HCT116 (cell line): ENCODE measurements around the gene SF3B4. TPM values are rescaled to one million over a fixed set of nuclear protein-coding genes. Genes with fewer than 3 reads are reported as not detected.

Experiments used
- ATAC-seq: fragments of 200-7000 bp; cut with Tn5 transposase; 2 replicates; pipeline ENCODE4 v1.9.1; 2020; ENCODE audit warnings: mild to moderate bottlenecking, moderate library complexity
- BruUV-seq: library from RNA; stranded (reverse); fragments of 400-500 nt; replicated peaks from 2 replicates; lab custom pipeline; 2021; lab: Mats Ljungman, UMichigan
- CTCF ChIA-PET: fragments of 300-600 bp; sonication (Branson Sonifier 250); formaldehyde crosslinking; loops from one replicate; lab custom pipeline; 2021; ENCODE audit warnings: antibody characterized with exemption; lab: Charles Lee
- POLR2A ChIA-PET: fragments of 300-600, 350-600 bp; sonication (Branson Sonifier 250); formaldehyde crosslinking; loops from one replicate; lab custom pipeline; 2021; ENCODE audit warnings: antibody characterized with exemption; lab: Charles Lee
- RAD21 ChIA-PET, 2 experiments: fragments of 300-600 bp; sonication (Branson Sonifier 250); formaldehyde crosslinking; loops; one replicate each; lab custom pipeline; 2023; ENCODE audit warnings: low total read pairs in 2 of 2; ENCODE audit not compliant: uncharacterized antibody in 2 of 2, unreplicated experiment in 2 of 2, low non-redundant PET in 1 of 2; lab: Charles Lee
- DNase-seq: peaks from one replicate; pipeline ENCODE4 v3.0.0-alpha.2; 2010; ENCODE audit warnings: low read depth, low spot score
- H2AFZ ChIP-seq: fragments of 200-600 bp; shearing (Covaris generic), sonication (generic); 2 replicates; pipeline ENCODE4 v1.6.1; 2017; ENCODE audit warnings: low read depth, mixed run types, mixed read lengths, antibody characterized with exemption, low read length; ENCODE audit not compliant: poor library complexity, severe bottlenecking
- H3K27ac ChIP-seq: 2 replicates; pipeline ENCODE4 v1.5.1; 2012; ENCODE audit warnings: low read depth, low read length
- H3K27me3 ChIP-seq: fragments of 200-600 bp; sonication (generic); 2 replicates; pipeline ENCODE4 v1.6.1; 2016; ENCODE audit warnings: mixed run types, low read length, mixed read lengths; ENCODE audit not compliant: insufficient read depth
- H3K36me3 ChIP-seq, 2 experiments: fragments of 200-500 bp in 1 of 2; fragments of 200-600 bp in 1 of 2; sonication (Bioruptor generic) in 1 of 2; sonication (generic) in 1 of 2; 2 replicates each; pipeline versions ENCODE4 v1.5.1 to v1.6.1; 2014 to 2016; ENCODE audit warnings: low read length in 2 of 2, inconsistent platforms in 1 of 2, mixed read lengths in 1 of 2, mixed run types in 1 of 2; ENCODE audit not compliant: insufficient read depth in 2 of 2, control insufficient read depth in 1 of 2
- H3K4me1 ChIP-seq, 2 experiments: fragments of 200-600 bp in 1 of 2; sonication (generic) in 1 of 2; 2 replicates each; pipeline versions ENCODE4 v1.5.1 to v1.6.1; 2012 to 2017; ENCODE audit warnings: low read length in 2 of 2, inconsistent platforms in 1 of 2, mild to moderate bottlenecking in 1 of 2, mixed read lengths in 1 of 2, mixed run types in 1 of 2, moderate library complexity in 1 of 2; ENCODE audit not compliant: insufficient read depth in 2 of 2, control insufficient read depth in 1 of 2
- H3K4me2 ChIP-seq: fragments of 200-600 bp; sonication (generic); 2 replicates; pipeline ENCODE4 v1.6.1; 2017; ENCODE audit warnings: mixed run types, low read length, mixed read lengths
- H3K4me3 ChIP-seq, 2 experiments: fragments of 200-600 bp in 1 of 2; sonication (generic) in 1 of 2; replicated peaks in 1 of 2; 2 replicates each; pipeline ENCODE4 v1.5.1; 2011 to 2016; ENCODE audit warnings: low read length in 2 of 2, control low read depth in 1 of 2, low read depth in 1 of 2, mild to moderate bottlenecking in 1 of 2, mixed read lengths in 1 of 2, mixed run types in 1 of 2
- H3K79me2 ChIP-seq: fragments of 200-600 bp; sonication (generic); 2 replicates; pipeline ENCODE4 v1.6.1; 2017; ENCODE audit warnings: mild to moderate bottlenecking, mixed run types, low read length, moderate library complexity, mixed read lengths; ENCODE audit not compliant: insufficient read depth
- H3K9ac ChIP-seq: fragments of 200-600 bp; sonication (generic); 2 replicates; pipeline ENCODE4 v1.6.1; 2016; ENCODE audit warnings: low read length, mixed read lengths
- H3K9me2 ChIP-seq: fragments of 200-600 bp; sonication (generic), shearing (Covaris generic); 2 replicates; pipeline ENCODE4 v1.6.1; 2017; ENCODE audit warnings: mixed run types, mild to moderate bottlenecking, moderate library complexity; ENCODE audit not compliant: insufficient read depth
- H3K9me3 ChIP-seq, 2 experiments: fragments of 200-500 bp in 1 of 2; fragments of 200-600 bp in 1 of 2; sonication (Bioruptor generic) in 1 of 2; sonication (generic) in 1 of 2; 2 replicates each; pipeline ENCODE4 v1.6.1; 2014 to 2017; ENCODE audit warnings: low read length in 2 of 2, mixed read lengths in 2 of 2, inconsistent platforms in 1 of 2, low read depth in 1 of 2, mild to moderate bottlenecking in 1 of 2, mixed run types in 1 of 2, moderate library complexity in 1 of 2; ENCODE audit not compliant: control insufficient read depth in 1 of 2, insufficient read depth in 1 of 2
- H4K20me1 ChIP-seq: fragments of 200-600 bp; sonication (generic), shearing (Covaris generic); 2 replicates; pipeline ENCODE4 v1.6.1; 2017; ENCODE audit warnings: mixed run types, mild to moderate bottlenecking, moderate library complexity; ENCODE audit not compliant: insufficient read depth
- CBX3 ChIP-seq: IDR thresholded peaks from 2 replicates; pipeline ENCODE4 v1.6.1; 2012; ENCODE audit warnings: low read depth
- CEBPB ChIP-seq: IDR thresholded peaks from 2 replicates; pipeline ENCODE4 v1.6.1; 2012; ENCODE audit warnings: low read depth
- EGR1 ChIP-seq: IDR thresholded peaks from 2 replicates; pipeline ENCODE4 v1.6.1; 2012; ENCODE audit warnings: low read depth
- ELF1 ChIP-seq: IDR thresholded peaks from 2 replicates; pipeline ENCODE4 v1.6.1; 2012; ENCODE audit warnings: low read depth, borderline replicate concordance
- EZH2 ChIP-seq: fragments of 200-600 bp; sonication (generic); IDR thresholded peaks from 2 replicates; pipeline ENCODE4 v1.6.1; 2017; ENCODE audit warnings: antibody characterized with exemption, mixed run types
- JUND ChIP-seq: IDR thresholded peaks from 2 replicates; pipeline ENCODE4 v1.6.1; 2012
- POLR2A ChIP-seq: IDR thresholded peaks from 2 replicates; pipeline ENCODE4 v1.7.0; 2011; ENCODE audit warnings: borderline replicate concordance; ENCODE audit not compliant: insufficient read depth, insufficient read length; ENCODE audit errors: extremely low read depth
- POLR2AphosphoS5 ChIP-seq: IDR thresholded peaks from 2 replicates; pipeline ENCODE4 v1.6.1; 2011; ENCODE audit warnings: mild to moderate bottlenecking, low read depth, low read length, moderate library complexity
- RAD21 ChIP-seq: IDR thresholded peaks from 2 replicates; pipeline ENCODE4 v1.6.1; 2012; ENCODE audit warnings: low read depth, mild to moderate bottlenecking
- SRF ChIP-seq: IDR thresholded peaks from 2 replicates; pipeline ENCODE4 v1.6.1; 2012; ENCODE audit warnings: low read depth
- TCF7L2 ChIP-seq: IDR thresholded peaks from 2 replicates; pipeline ENCODE4 v1.7.0; 2011; ENCODE audit warnings: borderline replicate concordance, inconsistent platforms; ENCODE audit not compliant: insufficient read depth, insufficient read length; ENCODE audit errors: extremely low read depth
- YY1 ChIP-seq: IDR thresholded peaks from 2 replicates; pipeline ENCODE4 v1.6.1; 2011; ENCODE audit warnings: low read length, low read depth, moderate library complexity, mild to moderate bottlenecking; ENCODE audit not compliant: insufficient replicate concordance; ENCODE audit errors: extremely low read depth
- ZFX ChIP-seq: fragments of 450-650 bp; IDR thresholded peaks from 2 replicates; pipeline ENCODE4 v1.6.1; 2017
- ZNF274 ChIP-seq: fragments of 200-500 bp; sonication (Bioruptor generic); IDR thresholded peaks from 2 replicates; pipeline ENCODE4 v1.6.1; 2014; ENCODE audit warnings: mild to moderate bottlenecking, low read depth, low read length, inconsistent platforms
- intact Hi-C: fragments of 100-400 bp; cut with micrococcal nuclease; formaldehyde crosslinking; loops from 2 replicates; pipeline ENCODE4 v1.10.0; 2022
- total RNA-seq: library from RNA; stranded (reverse); gene quantifications from one replicate; pipeline ENCODE4 v1.2.1, GENCODE V29; 2021; ENCODE audit not compliant: unreplicated experiment
- TF ChIP-seq, protein P1 (sequence below): IDR thresholded peaks from 2 replicates; pipeline ENCODE4 v1.6.1; 2012; ENCODE audit warnings: low read depth
- TF ChIP-seq, protein P2 (sequence below): IDR thresholded peaks from 2 replicates; pipeline ENCODE4 v1.6.1; 2012
- TF ChIP-seq, protein P3 (sequence below): IDR thresholded peaks from 2 replicates; pipeline ENCODE4 v1.6.1; 2011; ENCODE audit warnings: mild to moderate bottlenecking, low read length, moderate library complexity; ENCODE audit not compliant: insufficient replicate concordance; ENCODE audit errors: extremely low read depth
- TF ChIP-seq, protein P4 (sequence below), 3 experiments: fragments of 200-600 bp in 1 of 3; sonication (generic) in 1 of 3; IDR thresholded peaks in 2 of 3; conservative IDR thresholded peaks in 1 of 3; 2 replicates each; pipeline ENCODE4 v1.5.1; 2012 to 2017; ENCODE audit warnings: low read depth in 2 of 3, low read length in 2 of 3, antibody characterized with exemption in 1 of 3, borderline replicate concordance in 1 of 3, control low read depth in 1 of 3, mild to moderate bottlenecking in 1 of 3, mixed read lengths in 1 of 3, mixed run types in 1 of 3, moderate library complexity in 1 of 3; ENCODE audit not compliant: insufficient read depth in 1 of 3

Gene SF3B4
- total RNA-seq, 1 experiment from 2014 or later = 88.5 TPM

DNA sequence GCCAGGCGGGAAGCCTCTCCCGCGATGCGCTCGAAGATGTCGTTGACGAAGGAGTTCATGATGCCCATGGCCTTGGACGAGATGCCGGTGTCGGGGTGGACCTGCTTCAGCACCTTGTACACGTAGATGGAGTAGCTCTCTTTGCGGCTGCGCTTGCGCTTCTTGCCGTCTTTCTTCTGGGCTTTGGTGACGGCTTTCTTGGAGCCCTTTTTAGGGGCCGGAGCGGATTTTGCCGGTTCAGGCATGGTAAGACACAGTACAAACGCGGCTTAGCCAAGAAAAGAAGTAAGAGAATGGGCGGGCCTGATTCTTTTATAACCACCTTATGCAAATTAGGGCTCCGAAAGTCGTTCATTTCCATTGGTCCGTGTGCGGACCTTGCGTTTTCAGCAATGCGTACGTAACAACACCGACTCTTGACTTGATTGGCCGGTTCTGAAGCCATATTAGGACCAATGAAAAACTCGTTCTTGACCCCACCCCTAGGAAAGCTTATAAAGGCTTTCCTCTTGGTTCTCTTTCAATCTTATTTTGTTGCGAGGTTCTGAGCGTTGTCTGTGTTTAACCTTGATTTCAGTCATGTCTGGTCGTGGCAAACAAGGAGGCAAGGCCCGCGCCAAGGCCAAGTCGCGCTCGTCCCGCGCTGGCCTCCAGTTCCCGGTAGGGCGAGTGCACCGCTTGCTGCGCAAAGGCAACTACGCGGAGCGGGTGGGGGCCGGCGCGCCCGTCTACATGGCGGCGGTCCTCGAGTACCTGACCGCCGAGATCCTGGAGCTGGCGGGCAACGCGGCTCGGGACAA, 41.0 kb downstream of the SF3B4 start:
- H3K9ac ChIP-seq = peak overlapping the region; percentile 87
- no peak overlapping the region for H2AFZ ChIP-seq
- no peaks in the 10 kb centered on the region for H4K20me1 ChIP-seq
- H3K4me2 ChIP-seq = peak overlapping the region; percentile 91
- DNase-seq (peak; percentile 99), ATAC-seq (peak; percentile 63)
- no peaks in the 10 kb centered on the region for H3K79me2 ChIP-seq
- no peaks in the 10 kb centered on the region for H3K36me3 ChIP-seq
- no peaks in the 10 kb centered on the region for H3K9me2 ChIP-seq
- RAD21 ChIA-PET = no interaction called here
- CTCF ChIA-PET = interaction anchor here (1.1 to 3.3 kb wide), 3 partner anchors 164 to 301 kb away, joined by 4 to 17 read pairs (median 16); no protein-coding TSS in a partner anchor
- H3K4me3 ChIP-seq = peak overlapping the region; percentile 50 to 63
- H3K27me3 ChIP-seq = no peaks in the 10 kb centered on the region
- H3K27ac ChIP-seq = peak overlapping the region; percentile 100
- H3K9me3 ChIP-seq = no peaks in the 10 kb centered on the region
- BruUV-seq = TSS peak; percentile 97
- peaks cover 22 to 45% of the 10 kb centered on the region in 2 experiments for H3K4me1 ChIP-seq
- intact Hi-C loops = no loop called here
- POLR2A ChIA-PET = interaction anchor here (0.8 to 5.5 kb wide), 23 partner anchors 9 to 300 kb away, joined by 3 to 46 read pairs (median 9); partner anchors contain the start of genes MTMR11, OTUD7B and VPS45
- peak; percentile 96 for TF ChIP-seq POLR2A
- TF ChIP-seq RAD21 = 0 out of 2 replicates have a peak, but pooled peaks have one; percentile 13
- TF ChIP-seq, protein P1, sequence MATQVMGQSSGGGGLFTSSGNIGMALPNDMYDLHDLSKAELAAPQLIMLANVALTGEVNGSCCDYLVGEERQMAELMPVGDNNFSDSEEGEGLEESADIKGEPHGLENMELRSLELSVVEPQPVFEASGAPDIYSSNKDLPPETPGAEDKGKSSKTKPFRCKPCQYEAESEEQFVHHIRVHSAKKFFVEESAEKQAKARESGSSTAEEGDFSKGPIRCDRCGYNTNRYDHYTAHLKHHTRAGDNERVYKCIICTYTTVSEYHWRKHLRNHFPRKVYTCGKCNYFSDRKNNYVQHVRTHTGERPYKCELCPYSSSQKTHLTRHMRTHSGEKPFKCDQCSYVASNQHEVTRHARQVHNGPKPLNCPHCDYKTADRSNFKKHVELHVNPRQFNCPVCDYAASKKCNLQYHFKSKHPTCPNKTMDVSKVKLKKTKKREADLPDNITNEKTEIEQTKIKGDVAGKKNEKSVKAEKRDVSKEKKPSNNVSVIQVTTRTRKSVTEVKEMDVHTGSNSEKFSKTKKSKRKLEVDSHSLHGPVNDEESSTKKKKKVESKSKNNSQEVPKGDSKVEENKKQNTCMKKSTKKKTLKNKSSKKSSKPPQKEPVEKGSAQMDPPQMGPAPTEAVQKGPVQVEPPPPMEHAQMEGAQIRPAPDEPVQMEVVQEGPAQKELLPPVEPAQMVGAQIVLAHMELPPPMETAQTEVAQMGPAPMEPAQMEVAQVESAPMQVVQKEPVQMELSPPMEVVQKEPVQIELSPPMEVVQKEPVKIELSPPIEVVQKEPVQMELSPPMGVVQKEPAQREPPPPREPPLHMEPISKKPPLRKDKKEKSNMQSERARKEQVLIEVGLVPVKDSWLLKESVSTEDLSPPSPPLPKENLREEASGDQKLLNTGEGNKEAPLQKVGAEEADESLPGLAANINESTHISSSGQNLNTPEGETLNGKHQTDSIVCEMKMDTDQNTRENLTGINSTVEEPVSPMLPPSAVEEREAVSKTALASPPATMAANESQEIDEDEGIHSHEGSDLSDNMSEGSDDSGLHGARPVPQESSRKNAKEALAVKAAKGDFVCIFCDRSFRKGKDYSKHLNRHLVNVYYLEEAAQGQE = no peak
- TF ChIP-seq YY1 = peak; percentile 28
- no peak for TF ChIP-seq TCF7L2
- peak; percentile 49; the same call in 1 of the 2 replicates for TF ChIP-seq ZFX
- no peak; the same call in 1 of the 2 replicates for TF ChIP-seq ELF1
- TF ChIP-seq, protein P2, sequence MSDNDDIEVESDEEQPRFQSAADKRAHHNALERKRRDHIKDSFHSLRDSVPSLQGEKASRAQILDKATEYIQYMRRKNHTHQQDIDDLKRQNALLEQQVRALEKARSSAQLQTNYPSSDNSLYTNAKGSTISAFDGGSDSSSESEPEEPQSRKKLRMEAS = peak; percentile 34; the same call in 1 of the 2 replicates
- TF ChIP-seq SRF = peak; percentile 88; the same call in 1 of the 2 replicates
- no peak for TF ChIP-seq ZNF274
- TF ChIP-seq POLR2AphosphoS5 = peak; percentile 77
- TF ChIP-seq, protein P3, sequence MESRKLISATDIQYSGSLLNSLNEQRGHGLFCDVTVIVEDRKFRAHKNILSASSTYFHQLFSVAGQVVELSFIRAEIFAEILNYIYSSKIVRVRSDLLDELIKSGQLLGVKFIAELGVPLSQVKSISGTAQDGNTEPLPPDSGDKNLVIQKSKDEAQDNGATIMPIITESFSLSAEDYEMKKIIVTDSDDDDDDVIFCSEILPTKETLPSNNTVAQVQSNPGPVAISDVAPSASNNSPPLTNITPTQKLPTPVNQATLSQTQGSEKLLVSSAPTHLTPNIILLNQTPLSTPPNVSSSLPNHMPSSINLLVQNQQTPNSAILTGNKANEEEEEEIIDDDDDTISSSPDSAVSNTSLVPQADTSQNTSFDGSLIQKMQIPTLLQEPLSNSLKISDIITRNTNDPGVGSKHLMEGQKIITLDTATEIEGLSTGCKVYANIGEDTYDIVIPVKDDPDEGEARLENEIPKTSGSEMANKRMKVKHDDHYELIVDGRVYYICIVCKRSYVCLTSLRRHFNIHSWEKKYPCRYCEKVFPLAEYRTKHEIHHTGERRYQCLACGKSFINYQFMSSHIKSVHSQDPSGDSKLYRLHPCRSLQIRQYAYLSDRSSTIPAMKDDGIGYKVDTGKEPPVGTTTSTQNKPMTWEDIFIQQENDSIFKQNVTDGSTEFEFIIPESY = peak; percentile 85
- 0 out of 2 replicates have a peak, but pooled peaks have one; percentile 46 for TF ChIP-seq EGR1
- peak; percentile 72 for TF ChIP-seq JUND
- TF ChIP-seq EZH2 = no peak
- TF ChIP-seq, protein P4, sequence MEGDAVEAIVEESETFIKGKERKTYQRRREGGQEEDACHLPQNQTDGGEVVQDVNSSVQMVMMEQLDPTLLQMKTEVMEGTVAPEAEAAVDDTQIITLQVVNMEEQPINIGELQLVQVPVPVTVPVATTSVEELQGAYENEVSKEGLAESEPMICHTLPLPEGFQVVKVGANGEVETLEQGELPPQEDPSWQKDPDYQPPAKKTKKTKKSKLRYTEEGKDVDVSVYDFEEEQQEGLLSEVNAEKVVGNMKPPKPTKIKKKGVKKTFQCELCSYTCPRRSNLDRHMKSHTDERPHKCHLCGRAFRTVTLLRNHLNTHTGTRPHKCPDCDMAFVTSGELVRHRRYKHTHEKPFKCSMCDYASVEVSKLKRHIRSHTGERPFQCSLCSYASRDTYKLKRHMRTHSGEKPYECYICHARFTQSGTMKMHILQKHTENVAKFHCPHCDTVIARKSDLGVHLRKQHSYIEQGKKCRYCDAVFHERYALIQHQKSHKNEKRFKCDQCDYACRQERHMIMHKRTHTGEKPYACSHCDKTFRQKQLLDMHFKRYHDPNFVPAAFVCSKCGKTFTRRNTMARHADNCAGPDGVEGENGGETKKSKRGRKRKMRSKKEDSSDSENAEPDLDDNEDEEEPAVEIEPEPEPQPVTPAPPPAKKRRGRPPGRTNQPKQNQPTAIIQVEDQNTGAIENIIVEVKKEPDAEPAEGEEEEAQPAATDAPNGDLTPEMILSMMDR (IDR thresholded peaks at IDR 0.05 in 2 of 3, conservative IDR thresholded peaks at IDR 0.05 in 1 of 3; ENCODE audit: borderline replicate concordance in 1 of 3, insufficient read depth in 1 of 3, low read depth in 2 of 3, low read length in 2 of 3) = no peak
- peak; percentile 79 for TF ChIP-seq CEBPB
- TF ChIP-seq CBX3 = peak; percentile 66
